ENCODE measurements around the gene FERMT2.

Gene FERMT2

GRCh38 chr14:52863334-52863700 is 87.5 kb downstream of the FERMT2 start:
- no peak for DNase-seq (ENCODE audit: low spot score)

GRCh38 chr14:52862632-52863333 is 88.1 kb downstream of the FERMT2 start:
- DNase-seq (ENCODE audit: low spot score) = no peak

GRCh38 chr14:52861403-52861802 is 89.4 kb downstream of the FERMT2 start:
- DNase-seq (ENCODE audit: low spot score) = no peak

GRCh38 chr14:52860910-52861309 is 89.9 kb downstream of the FERMT2 start:
- no peak for DNase-seq (ENCODE audit: low spot score)

GRCh38 chr14:52860209-52860608 is 90.6 kb downstream of the FERMT2 start:
- no peak for DNase-seq (ENCODE audit: low spot score)

GRCh38 chr14:52856139-52856538 is 94.7 kb downstream of the FERMT2 start:
- DNase-seq (ENCODE audit: low spot score) = no peak

GRCh38 chr14:52853522-52853854 is 97.4 kb downstream of the FERMT2 start:
- no peak for DNase-seq (ENCODE audit: low spot score)

- no peak for DNase-seq (ENCODE audit: low spot score)
These were observed 97.9 kb downstream of the FERMT2 start for GRCh38 chr14:52852810-52853521.

GRCh38 chr14:52850451-52850909 is 100.4 kb downstream of the FERMT2 start:
- no peak for DNase-seq (ENCODE audit: low spot score)

- DNase-seq (ENCODE audit: low spot score) = no peak
These were observed 102.2 kb downstream of the FERMT2 start for GRCh38 chr14:52848626-52849025.

GRCh38 chr14:52846591-52846990 is 104.3 kb downstream of the FERMT2 start:
- DNase-seq (ENCODE audit: low spot score) = no peak

GRCh38 chr14:52845081-52845480 is 105.8 kb downstream of the FERMT2 start:
- DNase-seq (ENCODE audit: low spot score) = no peak

GRCh38 chr14:52844262-52845060 is 106.4 kb downstream of the FERMT2 start:
- DNase-seq (ENCODE audit: low spot score) = no peak

GRCh38 chr14:52840877-52841276 is 110.0 kb downstream of the FERMT2 start:
- no peak for DNase-seq (ENCODE audit: low spot score)

- no peak for DNase-seq (ENCODE audit: low spot score)
These were observed 113.4 kb downstream of the FERMT2 start for GRCh38 chr14:52837451-52837850.

- no peak for DNase-seq (ENCODE audit: low spot score)
These were observed 114.8 kb downstream of the FERMT2 start for GRCh38 chr14:52836063-52836462.

GRCh38 chr14:52835122-52835903 is 115.5 kb downstream of the FERMT2 start:
- DNase-seq (ENCODE audit: low spot score) = no peak

- peak; percentile 70 for DNase-seq (ENCODE audit: low spot score)
These were observed 116.4 kb downstream of the FERMT2 start for GRCh38 chr14:52834440-52834842.

GRCh38 chr14:52833891-52834290 is 117.0 kb downstream of the FERMT2 start:
- DNase-seq (ENCODE audit: low spot score) = no peak

- no peak for DNase-seq (ENCODE audit: low spot score)
These were observed 121.2 kb downstream of the FERMT2 start for GRCh38 chr14:52829527-52830185.

- DNase-seq (ENCODE audit: low spot score) = no peak
These were observed 123.4 kb downstream of the FERMT2 start for GRCh38 chr14:52827426-52827825.

- no peak for DNase-seq (ENCODE audit: low spot score)
These were observed 125.8 kb downstream of the FERMT2 start for GRCh38 chr14:52825085-52825484.
